ENCODE results near the gene RGPD5. TPM values are rescaled to one million over a fixed set of nuclear protein-coding genes. Genes with fewer than 3 reads are reported as not detected.
"Not testable (repeated sequence)": the region's sequence is repeated elsewhere in the genome, so short reads cannot be mapped to it uniquely, and the experiment has no call there.

Gene RGPD5
- total RNA-seq, 1 experiment from 2014 or later: 48.3 TPM

DNA sequence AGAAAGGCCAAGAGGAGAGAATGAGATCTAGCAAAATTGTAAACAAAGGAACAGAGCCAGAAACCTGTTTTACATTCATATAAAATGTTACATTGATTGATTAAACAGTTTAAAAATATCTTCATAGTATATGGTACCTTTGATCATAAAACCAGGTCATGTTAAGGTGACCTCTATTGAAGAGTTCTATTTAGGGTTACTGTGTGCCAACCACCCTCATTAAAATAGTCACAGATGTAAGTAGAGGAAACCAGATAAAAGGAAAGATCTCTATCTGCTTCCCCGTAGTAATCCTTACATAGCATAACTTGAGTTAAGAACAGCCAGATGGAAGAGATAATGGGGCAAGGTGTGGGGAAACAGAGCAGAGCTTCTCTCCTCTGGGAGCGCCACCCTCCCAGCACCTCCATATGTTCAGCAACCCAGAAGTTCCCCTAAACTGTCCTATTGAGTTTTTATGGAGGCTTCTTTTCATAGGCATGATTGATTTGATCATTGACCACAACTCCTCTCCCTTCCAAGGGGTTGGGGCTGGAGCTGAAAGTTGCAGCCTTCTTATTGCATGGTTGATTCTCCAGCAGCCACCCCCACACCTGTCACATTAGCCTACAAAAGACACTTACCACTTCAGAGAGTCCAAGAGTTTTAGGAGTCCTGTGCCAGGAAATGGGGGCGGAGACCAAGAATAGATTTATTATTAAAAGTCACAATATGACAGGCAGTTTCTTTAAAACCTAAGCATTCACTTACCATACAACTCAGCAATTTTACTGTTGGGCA is 101.2 kb downstream of the RGPD5 start:
- H3K23me2 ChIP-seq (ENCODE audit: insufficient read length, low read depth, low read length, poor library complexity, severe bottlenecking); H3K4me2 ChIP-seq (ENCODE audit: insufficient read depth, insufficient read length, low read length); H2BK15ac ChIP-seq (ENCODE audit: low read depth, low read length); H3K56ac ChIP-seq (ENCODE audit: insufficient read length, low read depth, low read length); H2BK12ac ChIP-seq (ENCODE audit: insufficient read length, low read depth, low read length); H2BK20ac ChIP-seq (ENCODE audit: low read depth, low read length, poor library complexity, severe bottlenecking); H4K8ac ChIP-seq (replicated peaks; ENCODE audit: insufficient read length, low read depth, low read length); H3K27ac ChIP-seq (ENCODE audit: insufficient read length, low read depth, low read length); H2BK5ac ChIP-seq (ENCODE audit: insufficient read length, low read length); H3T11ph ChIP-seq (ENCODE audit: low read length); H3K14ac ChIP-seq (ENCODE audit: insufficient read depth, low read length); H2AK5ac ChIP-seq (ENCODE audit: insufficient read length, low read length); H3K9ac ChIP-seq (ENCODE audit: extremely low read depth, insufficient read length, low read length); H3K4me1 ChIP-seq (ENCODE audit: insufficient read depth, low read length); H3K4me3 Mint-ChIP-seq; H4K91ac ChIP-seq (ENCODE audit: insufficient read length, low read depth, low read length); H2BK120ac ChIP-seq (ENCODE audit: low read depth, low read length, poor library complexity, severe bottlenecking); H4K20me1 ChIP-seq (ENCODE audit: control insufficient read depth, insufficient read depth, insufficient read length); H3K18ac ChIP-seq (ENCODE audit: insufficient read length, low read depth, low read length); H3K4me1 Mint-ChIP-seq; H3K9me3 ChIP-seq (ENCODE audit: control insufficient read depth, low read depth, low read length); H3K23ac ChIP-seq (ENCODE audit: insufficient read length, low read depth, low read length); H3K36me3 Mint-ChIP-seq (ENCODE audit: insufficient read depth in 1 of 3, low read depth in 3 of 3); H3K27me3 Mint-ChIP-seq (ENCODE audit: low read depth); H2AFZ ChIP-seq (ENCODE audit: low read length); H3K27me3 ChIP-seq (ENCODE audit: insufficient read depth, low read length); DNase-seq; H4K5ac ChIP-seq (ENCODE audit: insufficient read length, low read depth, low read length); H3K27ac Mint-ChIP-seq; H3K79me2 ChIP-seq (ENCODE audit: insufficient read depth, low read length); H3K9me3 Mint-ChIP-seq; H3K79me1 ChIP-seq (ENCODE audit: insufficient read depth, low read depth, low read length, poor library complexity, severe bottlenecking); H3K4ac ChIP-seq (ENCODE audit: low read depth, low read length): not testable (repeated sequence)
- WGBS (ENCODE audit: extremely low coverage, insufficient read length, low lambda C conversion rate): no CpG with 5 or more reads among the region's 3 CpGs

DNA sequence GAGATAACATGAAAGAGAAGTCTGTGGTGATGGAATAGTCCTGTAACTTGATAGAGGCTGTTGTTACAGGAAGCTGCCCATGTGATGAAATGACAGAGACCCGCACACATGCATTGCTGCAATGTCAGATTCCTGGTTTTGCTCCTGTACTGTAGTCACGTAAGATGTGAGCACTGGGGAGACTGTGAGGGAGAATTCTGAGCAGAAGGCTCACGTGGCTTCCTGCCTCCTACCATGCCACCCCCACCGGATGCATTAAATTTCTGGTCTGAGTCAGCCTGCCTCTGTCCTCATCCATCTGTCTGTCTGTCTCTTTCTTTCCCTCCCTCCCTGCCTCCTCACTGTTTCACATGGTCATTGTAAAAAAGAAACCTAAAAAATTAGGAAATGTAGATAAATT is 102.1 kb downstream of the RGPD5 start:
- H3K27ac ChIP-seq (ENCODE audit: insufficient read length, low read depth, low read length); H3K79me2 ChIP-seq (ENCODE audit: insufficient read depth, low read length); H3K27ac Mint-ChIP-seq; H4K91ac ChIP-seq (ENCODE audit: insufficient read length, low read depth, low read length); H3K9me3 ChIP-seq (ENCODE audit: control insufficient read depth, low read depth, low read length); H3K27me3 Mint-ChIP-seq (ENCODE audit: low read depth); H3K14ac ChIP-seq (ENCODE audit: insufficient read depth, low read length); H3T11ph ChIP-seq (ENCODE audit: low read length); H3K23me2 ChIP-seq (ENCODE audit: insufficient read length, low read depth, low read length, poor library complexity, severe bottlenecking); H4K5ac ChIP-seq (ENCODE audit: insufficient read length, low read depth, low read length); H2BK120ac ChIP-seq (ENCODE audit: low read depth, low read length, poor library complexity, severe bottlenecking); H4K8ac ChIP-seq (replicated peaks; ENCODE audit: insufficient read length, low read depth, low read length); H2BK5ac ChIP-seq (ENCODE audit: insufficient read length, low read length); H2AK5ac ChIP-seq (ENCODE audit: insufficient read length, low read length); H2BK12ac ChIP-seq (ENCODE audit: insufficient read length, low read depth, low read length); DNase-seq; H3K9ac ChIP-seq (ENCODE audit: extremely low read depth, insufficient read length, low read length); H4K20me1 ChIP-seq (ENCODE audit: control insufficient read depth, insufficient read depth, insufficient read length); H3K36me3 Mint-ChIP-seq (ENCODE audit: insufficient read depth in 1 of 3, low read depth in 3 of 3); H3K79me1 ChIP-seq (ENCODE audit: insufficient read depth, low read depth, low read length, poor library complexity, severe bottlenecking); H3K27me3 ChIP-seq (ENCODE audit: insufficient read depth, low read length); H3K4ac ChIP-seq (ENCODE audit: low read depth, low read length); H2AFZ ChIP-seq (ENCODE audit: low read length); H3K56ac ChIP-seq (ENCODE audit: insufficient read length, low read depth, low read length); H3K4me1 Mint-ChIP-seq; H2BK20ac ChIP-seq (ENCODE audit: low read depth, low read length, poor library complexity, severe bottlenecking); H2BK15ac ChIP-seq (ENCODE audit: low read depth, low read length); H3K23ac ChIP-seq (ENCODE audit: insufficient read length, low read depth, low read length); H3K18ac ChIP-seq (ENCODE audit: insufficient read length, low read depth, low read length); H3K4me1 ChIP-seq (ENCODE audit: insufficient read depth, low read length); H3K4me3 Mint-ChIP-seq; H3K4me2 ChIP-seq (ENCODE audit: insufficient read depth, insufficient read length, low read length); H3K9me3 Mint-ChIP-seq: not testable (repeated sequence)
- no CpG with 5 or more reads among the region's 4 CpGs for WGBS (ENCODE audit: extremely low coverage, insufficient read length, low lambda C conversion rate)
